Mesothelial cell of epicardium (in vitro differentiated cells): ENCODE measurements around the gene ABCA1. TPM values are rescaled to one million over a fixed set of nuclear protein-coding genes. Genes with fewer than 3 reads are reported as not detected.
"Not testable (repeated sequence)": the region's sequence is repeated elsewhere in the genome, so short reads cannot be mapped to it uniquely, and the experiment has no call there.

Experiments
- DNase-seq, 2 experiments: peaks; one replicate each; pipeline ENCODE4 v3.0.0; 2021; ENCODE audit warnings: low spot score in 2 of 2; ENCODE audit not compliant: unreplicated experiment in 2 of 2
- H3K27ac Mint-ChIP-seq: 2 replicates; pipeline ENCODE4 v1.8.0; 2021; ENCODE audit warnings: mixed read lengths
- H3K27me3 Mint-ChIP-seq: 2 replicates; pipeline ENCODE4 v1.8.0; 2021; ENCODE audit warnings: low read depth, mixed read lengths
- H3K36me3 Mint-ChIP-seq: 2 replicates; pipeline ENCODE4 v1.8.0; 2021; ENCODE audit warnings: mixed read lengths
- H3K4me1 Mint-ChIP-seq: 2 replicates; pipeline ENCODE4 v1.8.0; 2021; ENCODE audit warnings: mixed read lengths
- H3K4me3 Mint-ChIP-seq: 2 replicates; pipeline ENCODE4 v1.8.0; 2021; ENCODE audit warnings: mild to moderate bottlenecking, moderate library complexity, mixed read lengths
- H3K9me3 Mint-ChIP-seq: 2 replicates; pipeline ENCODE4 v1.8.0; 2021; ENCODE audit warnings: mixed read lengths
- CTCF ChIP-seq: fragments of 200-600 bp; sonication (generic); IDR thresholded peaks from one replicate; pipeline ENCODE4 v1.5.0; 2021; ENCODE audit warnings: antibody characterized with exemption; ENCODE audit not compliant: unreplicated experiment
- total RNA-seq: library from RNA; stranded (reverse); gene quantifications from 3 replicates; pipeline ENCODE4 v1.2.1, GENCODE V29; 2021

The ABCA1 gene
- total RNA-seq, result 35.3 to 39.9 TPM (median 37.3 TPM) in 3 replicates

GRCh38 chr9:104927912-104928740 is at the start of gene ABCA1:
Gene ABCA1, minus strand, starts transcription at chr9:104928155. Its CDS starts 24,476 bp downstream, at chr9:104903679.
- Mint-ChIP-seq H3K36me3 (no peaks in the 10 kb centered on the region), H3K4me3 (peak within 1 kb of the TSS; percentile 97), H3K27ac (peak within 1 kb of the TSS; percentile 97), H3K9me3 (no peaks in the 10 kb centered on the region), H3K27me3 (no peaks in the 10 kb centered on the region), H3K4me1 (peaks cover 25% of the 10 kb centered on the region)
- peak; percentile 61 to 76 for DNase-seq
- TF ChIP-seq CTCF, result no peak

- H3K4me3 Mint-ChIP-seq, result no peak overlapping the region
Observed at GRCh38 chr9:104977580-104977979, 49.6 kb upstream of the ABCA1 start.

GRCh38 chr9:104977168-104977567 is 49.2 kb upstream of the ABCA1 start:
- no peak overlapping the region for H3K27ac Mint-ChIP-seq
- DNase-seq, result no peak
- H3K36me3 Mint-ChIP-seq, result no peaks in the 10 kb centered on the region

More at GRCh38 chr9:104977580-104977979, 49.6 kb upstream of the ABCA1 start:
- H3K27me3 Mint-ChIP-seq, result no peaks in the 10 kb centered on the region
- peaks cover 17% of the 10 kb centered on the region for H3K4me1 Mint-ChIP-seq
- no peaks in the 10 kb centered on the region for H3K36me3 Mint-ChIP-seq
- TF ChIP-seq CTCF, result no peak
- DNase-seq, result no peak
- no peak overlapping the region for H3K27ac Mint-ChIP-seq
- no peaks in the 10 kb centered on the region for H3K9me3 Mint-ChIP-seq

GRCh38 chr9:104975966-104976595 is 48.1 kb upstream of the ABCA1 start:
- not testable (repeated sequence) for H3K9me3 Mint-ChIP-seq, DNase-seq, H3K36me3 Mint-ChIP-seq, H3K4me3 Mint-ChIP-seq, H3K27me3 Mint-ChIP-seq, H3K27ac Mint-ChIP-seq
- peaks cover 20% of the 10 kb centered on the region for H3K4me1 Mint-ChIP-seq

More at GRCh38 chr9:104977168-104977567, 49.2 kb upstream of the ABCA1 start:
- H3K4me1 Mint-ChIP-seq, result peaks cover 20% of the 10 kb centered on the region
- no peaks in the 10 kb centered on the region for H3K27me3 Mint-ChIP-seq
- no peak overlapping the region for H3K4me3 Mint-ChIP-seq
- no peak for TF ChIP-seq CTCF
- H3K9me3 Mint-ChIP-seq, result no peaks in the 10 kb centered on the region

- DNase-seq, result no peak
- Mint-ChIP-seq H3K36me3 (no peaks in the 10 kb centered on the region), H3K4me1 (peaks cover 26% of the 10 kb centered on the region), H3K9me3 (no peaks in the 10 kb centered on the region), H3K27me3 (no peaks in the 10 kb centered on the region), H3K27ac (peak overlapping the region; percentile 64), H3K4me3 (no peak overlapping the region)
- no peak for TF ChIP-seq CTCF
Observed at GRCh38 chr9:104974053-104974962, 46.4 kb upstream of the ABCA1 start.
